Psoas muscle (tissue), 8 donors: ENCODE measurements around the gene LDHB. TPM values are rescaled to one million over a fixed set of nuclear protein-coding genes. Genes with fewer than 3 reads are reported as not detected.

Source experiments
- ATAC-seq, 4 donors: fragments of 200-7000 bp; cut with Tn5 transposase; one replicate each; pipeline ENCODE4 v1.9.1; 2020; ENCODE audit warnings: moderate library complexity in 3 of 4, mild to moderate bottlenecking in 2 of 4
- DNase-seq, 2 donors: peaks; one replicate each; pipeline ENCODE4 v3.0.0-alpha.2; 2020
- H3K27ac ChIP-seq: fragments of 200-600 bp; one replicate; pipeline ENCODE4 v1.8.0; 2022
- H3K27me3 ChIP-seq, 3 donors: fragments of 200-600 bp in 1 of 3; one replicate each; pipeline versions ENCODE4 v1.6.1 to v1.8.0; 2013 to 2022; ENCODE audit warnings: low read length in 2 of 3, mild to moderate bottlenecking in 2 of 3, moderate library complexity in 1 of 3; ENCODE audit not compliant: insufficient read depth in 3 of 3
- H3K36me3 ChIP-seq, 2 donors: fragments of 200-600 bp in 1 of 2; one replicate each; pipeline versions ENCODE4 v1.6.1 to v1.8.0; 2013 to 2022; ENCODE audit warnings: low read depth in 1 of 2, mild to moderate bottlenecking in 1 of 2, moderate library complexity in 1 of 2; ENCODE audit not compliant: insufficient read depth in 1 of 2
- H3K4me1 ChIP-seq: fragments of 200-600 bp; one replicate; pipeline ENCODE4 v1.8.0; 2022
- H3K4me3 ChIP-seq: fragments of 200-600 bp; one replicate; pipeline ENCODE4 v1.8.0; 2022; ENCODE audit warnings: mild to moderate bottlenecking
- H3K9me3 ChIP-seq: fragments of 200-600 bp; one replicate; pipeline ENCODE4 v1.8.0; 2022
- WGBS, 3 donors: extraction: QIAGEN DNeasy Blood & Tissue Kit; methylation state at CpG; one replicate each; pipeline versions ENCODE4 v1.1.6 to v1.1.7; 2013; 5-methylcytosine and 5-hydroxymethylcytosine counted together
- intact Hi-C, 2 donors: fragments of 100-400 bp; cut with DNase I; formaldehyde crosslinking; loops; one replicate each; pipeline versions ENCODE4 v1.11.0 to v1.14.2; 2022
- polyA plus RNA-seq, 3 donors: library from polyadenylated mRNA; stranded (reverse); fragments of 200-250 nt; gene quantifications; one replicate each; pipeline ENCODE4 v1.2.3, GENCODE V29; 2013
- total RNA-seq, 4 donors: library from RNA; stranded (reverse); fragmentation: NEBNext Ultra II Directional in 2 of 4; extraction: Animal tissue kit (Norgen Biotek cat#: 25700) in 2 of 4; gene quantifications; one replicate each; pipeline versions ENCODE4 v1.2.1 to v1.2.4, GENCODE V29; 2021 to 2023
- TF ChIP-seq, protein P1 (sequence below): fragments of 200-600 bp; IDR thresholded peaks from one replicate; pipeline ENCODE4 v1.8.0; 2022; ENCODE audit warnings: antibody characterized with exemption
- donor health status: healthy with polysubstance abuse.
- donor health status: DM: no; HTN: no; CAD: no; lungs with moderate emphysema.
- donor health status: Bipolar disorder and iron deficiency.
- donor health status: healthy.
- donor health status: DM: yes; HTN: yes; CAD: no.
- donor health status: DM: no; HTN: no; CAD: no.
- donor health status: DM: no; HTN: no; CAD: no.
- donor health status: DM: yes; HTN: yes; CAD: no.

The LDHB gene
- total and polyA plus RNA-seq, 7 donors = 71.6 to 616 (median 258) TPM

GRCh38 chr12:21604245-21605101 lies 53.2 kb downstream of the LDHB start, which contains the start of gene GYS2:
GYS2 (minus strand) TSS chr12:21604847; CDS start chr12:21604592, 255 bp downstream.
- DNase-seq (no peak), ATAC-seq (no peak)
- intact Hi-C loops = loop anchor here in 1 of 2 donors (5.0 kb wide), 1 partner anchor 78 kb away; no protein-coding TSS in a partner anchor
- Histone ChIP-seq H3K4me3 (no peak within 1 kb of the TSS), H3K36me3 (no peaks in the 10 kb centered on the region), H3K27me3 (no peaks in the 10 kb centered on the region), H3K9me3 (no peaks in the 10 kb centered on the region), H3K4me1 (no peaks in the 10 kb centered on the region), H3K27ac (no peak within 1 kb of the TSS)
- WGBS, 3 donors = 59 to 64% (median 63%) methylated on average over 7 of the region's 7 CpGs
- TF ChIP-seq, protein P1, sequence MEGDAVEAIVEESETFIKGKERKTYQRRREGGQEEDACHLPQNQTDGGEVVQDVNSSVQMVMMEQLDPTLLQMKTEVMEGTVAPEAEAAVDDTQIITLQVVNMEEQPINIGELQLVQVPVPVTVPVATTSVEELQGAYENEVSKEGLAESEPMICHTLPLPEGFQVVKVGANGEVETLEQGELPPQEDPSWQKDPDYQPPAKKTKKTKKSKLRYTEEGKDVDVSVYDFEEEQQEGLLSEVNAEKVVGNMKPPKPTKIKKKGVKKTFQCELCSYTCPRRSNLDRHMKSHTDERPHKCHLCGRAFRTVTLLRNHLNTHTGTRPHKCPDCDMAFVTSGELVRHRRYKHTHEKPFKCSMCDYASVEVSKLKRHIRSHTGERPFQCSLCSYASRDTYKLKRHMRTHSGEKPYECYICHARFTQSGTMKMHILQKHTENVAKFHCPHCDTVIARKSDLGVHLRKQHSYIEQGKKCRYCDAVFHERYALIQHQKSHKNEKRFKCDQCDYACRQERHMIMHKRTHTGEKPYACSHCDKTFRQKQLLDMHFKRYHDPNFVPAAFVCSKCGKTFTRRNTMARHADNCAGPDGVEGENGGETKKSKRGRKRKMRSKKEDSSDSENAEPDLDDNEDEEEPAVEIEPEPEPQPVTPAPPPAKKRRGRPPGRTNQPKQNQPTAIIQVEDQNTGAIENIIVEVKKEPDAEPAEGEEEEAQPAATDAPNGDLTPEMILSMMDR = no peak

- DNase-seq (no peak), ATAC-seq (no peak)
- WGBS, 3 donors = 47 to 48% (median 47%) methylated on average over 2 of the region's 2 CpGs
- TF ChIP-seq, protein P1 = no peak
- Histone ChIP-seq H3K4me3 (no peak overlapping the region), H3K27me3 (no peaks in the 10 kb centered on the region), H3K4me1 (no peaks in the 10 kb centered on the region), H3K36me3 (no peaks in the 10 kb centered on the region), H3K9me3 (no peaks in the 10 kb centered on the region), H3K27ac (no peak overlapping the region)
- intact Hi-C loops = no loop called here
These were observed 54.9 kb downstream of the LDHB start for GRCh38 chr12:21602774-21603173.

GRCh38 chr12:21600196-21600595 lies 57.4 kb downstream of the LDHB start:
- H3K36me3 ChIP-seq = no peaks in the 10 kb centered on the region
- no peak overlapping the region for H3K27ac ChIP-seq
- no peaks in the 10 kb centered on the region for H3K9me3 ChIP-seq
- WGBS, 3 donors = 55 to 75% (median 61%) methylated on average over 5 of the region's 5 CpGs
- DNase-seq (no peak), ATAC-seq (no peak)
- intact Hi-C loops = no loop called here
- H3K4me3 ChIP-seq = no peak overlapping the region
- TF ChIP-seq, protein P1 = no peak
- H3K27me3 ChIP-seq = no peaks in the 10 kb centered on the region
- H3K4me1 ChIP-seq = no peaks in the 10 kb centered on the region

GRCh38 chr12:21599143-21599999 lies 58.3 kb downstream of the LDHB start:
- Histone ChIP-seq H3K4me3 (no peak overlapping the region), H3K27me3 (no peaks in the 10 kb centered on the region), H3K9me3 (no peaks in the 10 kb centered on the region), H3K27ac (no peak overlapping the region), H3K4me1 (no peaks in the 10 kb centered on the region), H3K36me3 (no peaks in the 10 kb centered on the region)
- intact Hi-C loops = no loop called here
- ATAC-seq (no peak), DNase-seq (no peak)
- TF ChIP-seq, protein P1 = no peak
- 90 to 94% (median 90%) methylated on average over 3 of the region's 3 CpGs for WGBS, 3 donors
